Hippocampal formation (tissue), 2 donors: ENCODE data around the gene SURF4.

ENCODE experiments used
- DNase-seq, 2 donors: peaks; one replicate each; lab custom pipeline; 2025; lab: John Stamatoyannopoulos, UW

The SURF4 gene

GRCh38 chr9:133374612-133375115, 1.2 kb downstream of the SURF4 start:
- DNase-seq = no peak

GRCh38 chr9:133372144-133372543, 3.7 kb downstream of the SURF4 start:
- no peak for DNase-seq

- no peak for DNase-seq
Measured at GRCh38 chr9:133371261-133371711, 4.6 kb downstream of the SURF4 start.

- DNase-seq = no peak
Measured at GRCh38 chr9:133370685-133371084, 5.2 kb downstream of the SURF4 start.

- no peak for DNase-seq
Measured at GRCh38 chr9:133369933-133370332, 5.9 kb downstream of the SURF4 start.

GRCh38 chr9:133369422-133369821, 6.4 kb downstream of the SURF4 start:
- no peak for DNase-seq

- no peak for DNase-seq
Measured at GRCh38 chr9:133368249-133368881, 7.5 kb downstream of the SURF4 start.

- no peak for DNase-seq
Measured at GRCh38 chr9:133367778-133368177, 8.1 kb downstream of the SURF4 start.

- DNase-seq = no peak
Measured at GRCh38 chr9:133367221-133367620, 8.6 kb downstream of the SURF4 start.

GRCh38 chr9:133366435-133366834, 9.4 kb downstream of the SURF4 start:
- DNase-seq = no peak

GRCh38 chr9:133362359-133363044, 13.4 kb downstream of the SURF4 start:
- DNase-seq = no peak

- no peak for DNase-seq
Measured at GRCh38 chr9:133361507-133362092, 14.3 kb downstream of the SURF4 start.

GRCh38 chr9:133360400-133361393, 15.2 kb downstream of the SURF4 start:
- DNase-seq = no peak

GRCh38 chr9:133359399-133360175, 16.3 kb downstream of the SURF4 start:
- no peak for DNase-seq

GRCh38 chr9:133357656-133358055, 18.2 kb downstream of the SURF4 start:
- no peak for DNase-seq

GRCh38 chr9:133356391-133357091, 19.3 kb downstream of the SURF4 start, which contains the start of the genes SURF1 and SURF2:
Gene SURF1, minus strand, starts transcription at chr9:133356487. Its CDS starts 34 bp downstream, at chr9:133356453.
Gene SURF2, plus strand, starts transcription at chr9:133356550. Its CDS starts 43 bp downstream, at chr9:133356593.
- DNase-seq = peak; percentile 58 to 62

- no peak for DNase-seq
Measured at GRCh38 chr9:133355881-133356357, 19.9 kb downstream of the SURF4 start.

GRCh38 chr9:133354766-133355165, 21.1 kb downstream of the SURF4 start:
- DNase-seq = no peak

GRCh38 chr9:133353548-133353947, 22.3 kb downstream of the SURF4 start:
- DNase-seq = no peak
